H9 (cell line): Measurements from ENCODE around the gene ASCC3. TPM values are rescaled to one million over a fixed set of nuclear protein-coding genes. Genes with fewer than 3 reads are reported as not detected.

Source experiments
- DNase-seq: peaks from one replicate; pipeline ENCODE4 v3.0.0-alpha.2; 2017
- H2AFZ ChIP-seq: one replicate; pipeline ENCODE4 v1.6.1; 2013; ENCODE audit warnings: mild to moderate bottlenecking, low read length, control low read depth, moderate library complexity
- H2AK5ac ChIP-seq: 2 replicates; pipeline ENCODE4 v1.6.1; 2013; ENCODE audit warnings: low read length, control low read depth, mixed read lengths; ENCODE audit not compliant: insufficient read length
- H2BK120ac ChIP-seq: one replicate; pipeline ENCODE4 v1.6.1; 2013; ENCODE audit warnings: low read depth, mild to moderate bottlenecking, low read length, control low read depth, inconsistent platforms; ENCODE audit not compliant: poor library complexity, severe bottlenecking
- H2BK12ac ChIP-seq: 2 replicates; pipeline ENCODE4 v1.6.1; 2013; ENCODE audit warnings: low read length, control low read depth, mixed read lengths, low read depth; ENCODE audit not compliant: insufficient read length
- H2BK15ac ChIP-seq: 2 replicates; pipeline ENCODE4 v1.6.1; 2013; ENCODE audit warnings: low read depth, low read length, control low read depth
- H2BK20ac ChIP-seq: one replicate; pipeline ENCODE4 v1.6.1; 2013; ENCODE audit warnings: low read depth, mild to moderate bottlenecking, low read length, control low read depth, inconsistent platforms; ENCODE audit not compliant: poor library complexity, severe bottlenecking
- H2BK5ac ChIP-seq: 2 replicates; pipeline ENCODE4 v1.6.1; 2013; ENCODE audit warnings: low read length, control low read depth, mixed read lengths; ENCODE audit not compliant: insufficient read length
- H3K14ac ChIP-seq: 2 replicates; pipeline ENCODE4 v1.6.1; 2013; ENCODE audit warnings: low read length, control low read depth; ENCODE audit not compliant: insufficient read depth
- H3K18ac ChIP-seq: 2 replicates; pipeline ENCODE4 v1.6.1; 2013; ENCODE audit warnings: low read depth, mild to moderate bottlenecking, mixed read lengths, low read length, control low read depth; ENCODE audit not compliant: insufficient read length
- H3K23ac ChIP-seq: 2 replicates; pipeline ENCODE4 v1.6.1; 2013; ENCODE audit warnings: low read length, control low read depth, mixed read lengths, low read depth; ENCODE audit not compliant: insufficient read length
- H3K23me2 ChIP-seq: 2 replicates; pipeline ENCODE4 v1.6.1; 2013; ENCODE audit warnings: low read depth, mild to moderate bottlenecking, mixed read lengths, low read length, control low read depth; ENCODE audit not compliant: insufficient read length, poor library complexity, severe bottlenecking
- H3K27ac ChIP-seq: 2 replicates; pipeline ENCODE4 v1.5.1; 2013; ENCODE audit warnings: low read length, control low read depth, mixed read lengths, low read depth; ENCODE audit not compliant: insufficient read length
- H3K27me3 ChIP-seq: 2 replicates; pipeline ENCODE4 v1.6.1; 2013; ENCODE audit warnings: low read length, control low read depth, inconsistent platforms; ENCODE audit not compliant: insufficient read depth
- H3K4ac ChIP-seq: 2 replicates; pipeline ENCODE4 v1.6.1; 2013; ENCODE audit warnings: low read depth, mild to moderate bottlenecking, control low read depth, inconsistent platforms, low read length, moderate library complexity
- H3K4me1 ChIP-seq: 2 replicates; pipeline ENCODE4 v1.6.1; 2013; ENCODE audit warnings: low read length, control low read depth, inconsistent platforms; ENCODE audit not compliant: insufficient read depth
- H3K4me2 ChIP-seq: 2 replicates; pipeline ENCODE4 v1.6.1; 2013; ENCODE audit warnings: low read length, control low read depth, mixed read lengths; ENCODE audit not compliant: insufficient read length, insufficient read depth
- H3K56ac ChIP-seq: 2 replicates; pipeline ENCODE4 v1.6.1; 2013; ENCODE audit warnings: low read depth, mild to moderate bottlenecking, mixed read lengths, low read length, control low read depth; ENCODE audit not compliant: insufficient read length
- H3K79me1 ChIP-seq: 2 replicates; pipeline ENCODE4 v1.6.1; 2013; ENCODE audit warnings: low read depth, mild to moderate bottlenecking, moderate library complexity, low read length, control low read depth, inconsistent platforms; ENCODE audit not compliant: insufficient read depth, poor library complexity, severe bottlenecking
- H3K79me2 ChIP-seq: 2 replicates; pipeline ENCODE4 v1.6.1; 2013; ENCODE audit warnings: low read length, control low read depth, inconsistent platforms; ENCODE audit not compliant: insufficient read depth
- H3K9ac ChIP-seq: 2 replicates; pipeline ENCODE4 v1.6.1; 2013; ENCODE audit warnings: low read length, control low read depth, mixed read lengths; ENCODE audit not compliant: insufficient read length; ENCODE audit errors: extremely low read depth
- H3K9me3 ChIP-seq: one replicate; pipeline ENCODE4 v1.6.1; 2013; ENCODE audit warnings: low read depth, low read length, inconsistent platforms; ENCODE audit not compliant: control insufficient read depth
- H3T11ph ChIP-seq: one replicate; pipeline ENCODE4 v1.6.1; 2013; ENCODE audit warnings: mild to moderate bottlenecking, low read length, control low read depth, inconsistent platforms
- H4K20me1 ChIP-seq: one replicate; pipeline ENCODE4 v1.6.1; 2013; ENCODE audit not compliant: control insufficient read depth, insufficient read length, insufficient read depth
- H4K5ac ChIP-seq: 2 replicates; pipeline ENCODE4 v1.6.1; 2013; ENCODE audit warnings: low read depth, mild to moderate bottlenecking, mixed read lengths, low read length, control low read depth; ENCODE audit not compliant: insufficient read length
- H4K8ac ChIP-seq: replicated peaks from 2 replicates; pipeline ENCODE4 v1.6.1; 2013; ENCODE audit warnings: low read length, control low read depth, mixed read lengths, low read depth; ENCODE audit not compliant: insufficient read length
- H4K91ac ChIP-seq: 2 replicates; pipeline ENCODE4 v1.6.1; 2013; ENCODE audit warnings: low read depth, mild to moderate bottlenecking, moderate library complexity, mixed read lengths, low read length, control low read depth; ENCODE audit not compliant: insufficient read length
- H3K27ac Mint-ChIP-seq, 3 experiments: 2 replicates in 2 of 3; 3 replicates in 1 of 3; pipeline ENCODE4 v1.8.0; 2020 to 2021; ENCODE audit warnings: mixed read lengths in 3 of 3, mild to moderate bottlenecking in 1 of 3, moderate library complexity in 1 of 3
- H3K27me3 Mint-ChIP-seq: 2 replicates; pipeline ENCODE4 v1.8.0; 2021; ENCODE audit warnings: low read depth, mild to moderate bottlenecking, moderate library complexity, mixed read lengths
- H3K36me3 Mint-ChIP-seq, 3 experiments: 2 replicates in 2 of 3; 3 replicates in 1 of 3; pipeline ENCODE4 v1.8.0; 2020 to 2021; ENCODE audit warnings: low read depth in 3 of 3, mixed read lengths in 3 of 3; ENCODE audit not compliant: insufficient read depth in 1 of 3
- H3K4me1 Mint-ChIP-seq, 2 experiments: 2 replicates each; pipeline ENCODE4 v1.8.0; 2020; ENCODE audit warnings: mixed read lengths in 2 of 2
- H3K4me3 Mint-ChIP-seq, 2 experiments: 2 replicates in 1 of 2; 3 replicates in 1 of 2; pipeline ENCODE4 v1.8.0; 2020 to 2021; ENCODE audit warnings: mild to moderate bottlenecking in 2 of 2, mixed read lengths in 2 of 2, moderate library complexity in 1 of 2
- H3K9me3 Mint-ChIP-seq, 2 experiments: 2 replicates in 1 of 2; 3 replicates in 1 of 2; pipeline ENCODE4 v1.8.0; 2020; ENCODE audit warnings: mild to moderate bottlenecking in 2 of 2, mixed read lengths in 2 of 2, moderate library complexity in 1 of 2
- CTCF ChIP-seq: fragments of 200-600 bp; sonication (generic); conservative IDR thresholded peaks from 3 replicates; pipeline ENCODE4 v1.8.0; 2021; ENCODE audit warnings: antibody characterized with exemption, mild to moderate bottlenecking
- WGBS: extraction: QIAGEN DNeasy Blood & Tissue Kit; methylation state at CpG from one replicate; pipeline ENCODE4 v1.1.7; 2013; ENCODE audit warnings: missing lambda C conversion rate, low lambda C conversion rate, mixed read lengths; ENCODE audit not compliant: insufficient read length; ENCODE audit errors: extremely low coverage; 5-methylcytosine and 5-hydroxymethylcytosine counted together
- total RNA-seq: library from RNA; stranded (reverse); gene quantifications from 2 replicates; pipeline ENCODE4 v1.2.1, GENCODE V29; 2021

Gene ASCC3
- total RNA-seq, 1 experiment from 2014 or later: 63.8 TPM

DNA sequence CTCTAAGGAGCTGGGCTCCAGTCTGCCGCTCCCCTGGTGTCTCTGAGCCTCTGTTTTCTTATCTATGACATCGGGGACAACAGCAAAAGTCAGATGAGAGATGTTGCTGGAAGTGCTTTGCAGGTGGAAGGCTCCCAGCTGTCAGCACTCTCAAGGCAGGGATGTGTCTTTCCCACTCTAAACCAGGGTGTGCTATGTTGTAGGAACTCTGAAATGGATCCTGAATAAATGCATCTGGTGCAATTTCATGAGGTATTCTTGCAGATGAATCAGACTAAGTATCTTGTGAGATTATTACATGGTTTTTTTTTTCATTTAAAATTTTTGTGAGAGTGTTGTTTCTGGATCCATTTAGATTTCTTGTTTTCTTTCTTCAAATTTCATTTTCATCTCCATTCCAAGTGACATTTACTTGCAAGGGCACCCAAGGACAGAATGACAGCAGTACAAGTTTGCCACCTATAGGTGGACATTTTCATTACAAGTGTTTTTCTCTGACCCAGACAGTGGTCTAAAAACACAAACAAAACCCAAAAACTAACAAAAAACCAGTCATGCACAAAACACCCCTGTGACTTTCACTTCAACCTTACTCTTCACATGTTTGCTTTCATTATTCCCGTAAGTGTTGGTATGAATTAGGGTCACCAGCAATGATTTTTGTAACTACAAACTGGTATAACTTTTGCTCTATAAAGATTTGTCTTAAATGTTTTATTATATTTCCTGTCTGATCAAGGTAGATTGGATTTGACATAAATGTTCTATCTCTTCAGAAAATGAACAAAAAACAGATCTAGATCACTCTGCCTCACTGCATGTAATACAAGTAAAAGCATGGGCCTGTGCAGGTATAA, 401.7 kb downstream of the ASCC3 start:
- Histone ChIP-seq H2BK5ac (no peak overlapping the region), H3K9ac (no peak overlapping the region), H3K27ac (no peak overlapping the region), H3K79me2 (no peaks in the 10 kb centered on the region), H3K56ac (no peak overlapping the region), H3K18ac (no peak overlapping the region), H4K5ac (no peak overlapping the region), H3K14ac (no peak overlapping the region), H3K4me2 (no peak overlapping the region), H3K27me3 (no peaks in the 10 kb centered on the region), H3K23me2 (no peaks in the 10 kb centered on the region), H3K79me1 (no peaks in the 10 kb centered on the region), H3T11ph (no peak overlapping the region), H2AFZ (no peak overlapping the region), H2AK5ac (no peak overlapping the region), H3K4me1 (no peaks in the 10 kb centered on the region), H2BK15ac (no peak overlapping the region), H3K4ac (no peak overlapping the region), H3K9me3 (no peaks in the 10 kb centered on the region), H4K8ac (no peak overlapping the region), H2BK120ac (no peak overlapping the region), H2BK12ac (no peak overlapping the region), H4K20me1 (no peaks in the 10 kb centered on the region), H4K91ac (no peak overlapping the region), H2BK20ac (no peak overlapping the region), H3K23ac (no peak overlapping the region)
- TF ChIP-seq CTCF: peak; percentile 86
- H3K27ac Mint-ChIP-seq: no peak overlapping the region
- no peaks in the 10 kb centered on the region for H3K9me3 Mint-ChIP-seq
- no peak for DNase-seq
- peaks cover 10% of the 10 kb centered on the region for H3K27me3 Mint-ChIP-seq
- no CpG with 5 or more reads among the region's 3 CpGs for WGBS
- H3K4me3 Mint-ChIP-seq: no peak overlapping the region
- H3K36me3 Mint-ChIP-seq: no peaks in the 10 kb centered on the region
- H3K4me1 Mint-ChIP-seq: no peaks in the 10 kb centered on the region
